ENCODE results near the gene MTF2.

The MTF2 gene

GRCh38 chr1:93111065-93111464 is 32.0 kb downstream of the MTF2 start:
- Mint-ChIP-seq H3K36me3 (peaks cover 44% of the 10 kb centered on the region), H3K4me3 (no peak overlapping the region), H3K4me1 (peaks cover 23% of the 10 kb centered on the region), H3K9me3 (peaks cover 12% of the 10 kb centered on the region), H3K27me3 (no peaks in the 10 kb centered on the region), H3K27ac (no peak overlapping the region)
- no peak for ATAC-seq

GRCh38 chr1:93111561-93111960 is 32.5 kb downstream of the MTF2 start:
- no peak for ATAC-seq
- no peak overlapping the region for H3K27ac Mint-ChIP-seq
- H3K36me3 Mint-ChIP-seq: peaks cover 44% of the 10 kb centered on the region
- H3K9me3 Mint-ChIP-seq: peaks cover 12% of the 10 kb centered on the region
- no peaks in the 10 kb centered on the region for H3K27me3 Mint-ChIP-seq
- peaks cover 23% of the 10 kb centered on the region for H3K4me1 Mint-ChIP-seq
- H3K4me3 Mint-ChIP-seq: no peak overlapping the region

- peaks cover 37% of the 10 kb centered on the region for H3K36me3 Mint-ChIP-seq
- no peak for ATAC-seq
- H3K4me1 Mint-ChIP-seq: peaks cover 17% of the 10 kb centered on the region
- H3K27ac Mint-ChIP-seq: no peak overlapping the region
- H3K4me3 Mint-ChIP-seq: no peak overlapping the region
- no peaks in the 10 kb centered on the region for H3K27me3 Mint-ChIP-seq
- H3K9me3 Mint-ChIP-seq: peaks cover under 1% of the 10 kb centered on the region
These were observed 34.0 kb downstream of the MTF2 start for GRCh38 chr1:93113127-93113526.

- Mint-ChIP-seq H3K36me3 (peaks cover 33% of the 10 kb centered on the region), H3K4me1 (peaks cover 16% of the 10 kb centered on the region), H3K27ac (no peak overlapping the region), H3K27me3 (no peaks in the 10 kb centered on the region), H3K9me3 (no peaks in the 10 kb centered on the region), H3K4me3 (no peak overlapping the region)
- no peak for ATAC-seq
These were observed 35.3 kb downstream of the MTF2 start for GRCh38 chr1:93114391-93114790.

- no peak for ATAC-seq
- no peaks in the 10 kb centered on the region for H3K9me3 Mint-ChIP-seq
- H3K4me3 Mint-ChIP-seq: no peak overlapping the region
- H3K27me3 Mint-ChIP-seq: no peaks in the 10 kb centered on the region
- peaks cover 49% of the 10 kb centered on the region for H3K36me3 Mint-ChIP-seq
- H3K4me1 Mint-ChIP-seq: no peaks in the 10 kb centered on the region
- no peak overlapping the region for H3K27ac Mint-ChIP-seq
These were observed 41.5 kb downstream of the MTF2 start for GRCh38 chr1:93120614-93121013.

- Mint-ChIP-seq H3K36me3 (peaks cover 33% of the 10 kb centered on the region), H3K9me3 (no peaks in the 10 kb centered on the region), H3K4me1 (no peaks in the 10 kb centered on the region), H3K27ac (no peak overlapping the region), H3K27me3 (no peaks in the 10 kb centered on the region), H3K4me3 (no peak overlapping the region)
- no peak for ATAC-seq
These were observed 44.2 kb downstream of the MTF2 start for GRCh38 chr1:93123201-93123783.

- peak overlapping the region; percentile 2 for H3K27ac Mint-ChIP-seq
- ATAC-seq: no peak
- no peak overlapping the region for H3K4me3 Mint-ChIP-seq
- no peaks in the 10 kb centered on the region for H3K27me3 Mint-ChIP-seq
- H3K9me3 Mint-ChIP-seq: no peaks in the 10 kb centered on the region
- H3K36me3 Mint-ChIP-seq: peaks cover 30% of the 10 kb centered on the region
- no peaks in the 10 kb centered on the region for H3K4me1 Mint-ChIP-seq
These were observed 45.7 kb downstream of the MTF2 start for GRCh38 chr1:93124556-93125355.

- Mint-ChIP-seq H3K9me3 (no peaks in the 10 kb centered on the region), H3K36me3 (peaks cover 9% of the 10 kb centered on the region), H3K27me3 (no peaks in the 10 kb centered on the region), H3K4me3 (no peak overlapping the region), H3K4me1 (no peaks in the 10 kb centered on the region), H3K27ac (no peak overlapping the region)
- ATAC-seq: no peak
These were observed 50.5 kb downstream of the MTF2 start for GRCh38 chr1:93129507-93130099.

- no peak overlapping the region for H3K4me3 Mint-ChIP-seq
- no peak overlapping the region for H3K27ac Mint-ChIP-seq
These were observed 53.6 kb downstream of the MTF2 start for GRCh38 chr1:93132638-93133037.

GRCh38 chr1:93136445-93136844 is 57.4 kb downstream of the MTF2 start:
- no peaks in the 10 kb centered on the region for H3K4me1 Mint-ChIP-seq
- H3K9me3 Mint-ChIP-seq: no peaks in the 10 kb centered on the region
- H3K4me3 Mint-ChIP-seq: no peak overlapping the region
- peaks cover 36% of the 10 kb centered on the region for H3K36me3 Mint-ChIP-seq
- H3K27me3 Mint-ChIP-seq: no peaks in the 10 kb centered on the region
- no peak for ATAC-seq
- H3K27ac Mint-ChIP-seq: no peak overlapping the region

More at GRCh38 chr1:93132638-93133037, 53.6 kb downstream of the MTF2 start:
- no peaks in the 10 kb centered on the region for H3K4me1 Mint-ChIP-seq
- no peaks in the 10 kb centered on the region for H3K27me3 Mint-ChIP-seq
- peaks cover 11% of the 10 kb centered on the region for H3K36me3 Mint-ChIP-seq
- H3K9me3 Mint-ChIP-seq: no peaks in the 10 kb centered on the region
- no peak for ATAC-seq

GRCh38 chr1:93137604-93138292 is 58.7 kb downstream of the MTF2 start:
- no peak overlapping the region for H3K27ac Mint-ChIP-seq
- no peak for ATAC-seq
- no peaks in the 10 kb centered on the region for H3K9me3 Mint-ChIP-seq
- H3K4me1 Mint-ChIP-seq: no peaks in the 10 kb centered on the region
- no peaks in the 10 kb centered on the region for H3K27me3 Mint-ChIP-seq
- H3K4me3 Mint-ChIP-seq: no peak overlapping the region
- peaks cover 36% of the 10 kb centered on the region for H3K36me3 Mint-ChIP-seq

GRCh38 chr1:93140106-93140505 is 61.0 kb downstream of the MTF2 start:
- Mint-ChIP-seq H3K4me3 (no peak overlapping the region), H3K27me3 (no peaks in the 10 kb centered on the region), H3K9me3 (no peaks in the 10 kb centered on the region), H3K36me3 (peaks cover 36% of the 10 kb centered on the region), H3K27ac (peak overlapping the region; percentile 63), H3K4me1 (no peaks in the 10 kb centered on the region)
- ATAC-seq: no peak

- Mint-ChIP-seq H3K27ac (no peak overlapping the region), H3K9me3 (no peaks in the 10 kb centered on the region), H3K4me1 (no peaks in the 10 kb centered on the region), H3K27me3 (no peaks in the 10 kb centered on the region), H3K4me3 (no peak overlapping the region), H3K36me3 (peaks cover 31% of the 10 kb centered on the region)
- ATAC-seq: no peak
These were observed 63.1 kb downstream of the MTF2 start for GRCh38 chr1:93142161-93142560.

GRCh38 chr1:93143136-93143535 is 64.1 kb downstream of the MTF2 start:
- H3K27ac Mint-ChIP-seq: no peak overlapping the region
- no peaks in the 10 kb centered on the region for H3K9me3 Mint-ChIP-seq
- H3K36me3 Mint-ChIP-seq: peaks cover 34% of the 10 kb centered on the region
- ATAC-seq: no peak
- H3K4me1 Mint-ChIP-seq: no peaks in the 10 kb centered on the region
- no peaks in the 10 kb centered on the region for H3K27me3 Mint-ChIP-seq
- H3K4me3 Mint-ChIP-seq: no peak overlapping the region

- Mint-ChIP-seq H3K36me3 (peaks cover 34% of the 10 kb centered on the region), H3K9me3 (no peaks in the 10 kb centered on the region), H3K27ac (no peak overlapping the region), H3K27me3 (no peaks in the 10 kb centered on the region), H3K4me3 (no peak overlapping the region), H3K4me1 (no peaks in the 10 kb centered on the region)
- ATAC-seq: no peak
These were observed 64.7 kb downstream of the MTF2 start for GRCh38 chr1:93143769-93144168.
